Mucosa of rectum (tissue), 2 donors: ENCODE data around the gene MED16.

Source experiments
- H3K27ac ChIP-seq, 2 donors: one replicate each; pipeline ENCODE4 v1.7.0; 2013; ENCODE audit warnings: inconsistent platforms in 2 of 2, low read depth in 2 of 2, low read length in 2 of 2
- H3K27me3 ChIP-seq, 2 donors: one replicate each; pipeline ENCODE4 v1.7.0; 2013; ENCODE audit warnings: low read length in 2 of 2; ENCODE audit not compliant: control insufficient read depth in 2 of 2, insufficient read depth in 2 of 2
- H3K36me3 ChIP-seq, 2 donors: one replicate each; pipeline ENCODE4 v1.7.0; 2013; ENCODE audit warnings: low read length in 2 of 2; ENCODE audit not compliant: control insufficient read depth in 2 of 2, insufficient read depth in 2 of 2
- H3K4me1 ChIP-seq, 2 donors: one replicate each; pipeline ENCODE4 v1.7.0; 2013; ENCODE audit warnings: low read length in 2 of 2, mild to moderate bottlenecking in 1 of 2; ENCODE audit not compliant: control insufficient read depth in 2 of 2, insufficient read depth in 2 of 2
- H3K4me3 ChIP-seq, 2 donors: one replicate each; pipeline ENCODE4 v1.7.0; 2013; ENCODE audit warnings: low read length in 2 of 2
- H3K9ac ChIP-seq, 2 donors: one replicate each; pipeline ENCODE4 v1.7.0; 2013; ENCODE audit warnings: low read length in 2 of 2, low read depth in 1 of 2, mild to moderate bottlenecking in 1 of 2
- H3K9me3 ChIP-seq, 2 donors: one replicate each; pipeline ENCODE4 v1.7.0; 2013; ENCODE audit warnings: low read length in 2 of 2; ENCODE audit not compliant: control insufficient read depth in 2 of 2
- donor health status: healthy.
- donor health status: Normal muscosa, but diverticular disease.

Gene MED16

DNA sequence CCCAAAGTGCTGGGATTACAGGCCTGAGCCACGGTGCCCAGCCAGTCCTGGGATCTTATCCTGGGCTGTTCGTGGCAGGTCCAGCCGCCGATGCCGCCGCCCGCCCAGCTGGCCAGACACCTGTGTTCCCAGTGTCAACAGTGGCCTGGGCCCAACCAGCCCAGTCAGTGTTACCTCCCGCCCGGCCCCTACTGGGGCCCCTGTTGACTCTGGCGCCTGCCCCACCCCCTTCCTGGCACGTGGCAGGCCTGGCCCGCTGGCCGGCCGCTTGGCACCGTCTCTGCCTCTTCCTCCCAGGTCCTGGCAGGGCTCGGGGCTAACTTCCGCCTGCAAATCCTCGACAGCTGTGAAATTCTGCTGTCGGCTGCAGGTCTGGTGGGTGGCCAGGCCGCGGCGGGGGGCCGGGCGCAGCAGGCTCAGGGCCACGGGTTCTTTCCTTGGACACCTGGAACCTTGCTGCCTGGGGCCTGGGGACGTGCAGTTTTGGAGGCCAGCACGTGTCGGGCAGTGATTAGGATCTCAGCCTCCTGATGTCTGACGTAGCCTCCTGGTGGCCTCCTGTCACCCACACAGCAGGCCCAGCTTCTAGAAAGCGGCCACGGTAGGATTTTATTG is 42.0 kb upstream of the MED16 start:
- peaks cover 17 to 24% of the 10 kb centered on the region in 2 donors for H3K4me1 ChIP-seq
- H3K9ac ChIP-seq = peak overlapping the region in 1 of 2 donors; percentile 63
- no peaks in the 10 kb centered on the region for H3K36me3 ChIP-seq
- H3K27ac ChIP-seq = peak overlapping the region; percentile 73 to 76
- no peaks in the 10 kb centered on the region for H3K9me3 ChIP-seq
- H3K4me3 ChIP-seq = peak overlapping the region in 1 of 2 donors; percentile 26
- H3K27me3 ChIP-seq = no peaks in the 10 kb centered on the region

GRCh38 chr19:934197-934840 is 41.3 kb upstream of the MED16 start:
- Histone ChIP-seq H3K4me3 (no peak overlapping the region), H3K9ac (peak overlapping the region in 1 of 2 donors; percentile 63), H3K27me3 (no peaks in the 10 kb centered on the region), H3K36me3 (no peaks in the 10 kb centered on the region), H3K27ac (peak overlapping the region; percentile 73 to 76), H3K4me1 (peaks cover 17 to 24% of the 10 kb centered on the region in 2 donors), H3K9me3 (no peaks in the 10 kb centered on the region)

- Histone ChIP-seq H3K27ac (peak overlapping the region; percentile 28 to 48), H3K36me3 (no peaks in the 10 kb centered on the region), H3K4me3 (no peak overlapping the region), H3K9ac (no peak overlapping the region), H3K4me1 (peaks cover 17 to 24% of the 10 kb centered on the region in 2 donors), H3K27me3 (no peaks in the 10 kb centered on the region), H3K9me3 (no peaks in the 10 kb centered on the region)
Measured at GRCh38 chr19:933553-933882, 40.5 kb upstream of the MED16 start.

GRCh38 chr19:932648-933552 is 39.9 kb upstream of the MED16 start:
- no peak overlapping the region for H3K4me3 ChIP-seq
- H3K27ac ChIP-seq = peak overlapping the region; percentile 28 to 48
- no peaks in the 10 kb centered on the region for H3K9me3 ChIP-seq
- H3K27me3 ChIP-seq = no peaks in the 10 kb centered on the region
- H3K9ac ChIP-seq = no peak overlapping the region
- peaks cover 17 to 24% of the 10 kb centered on the region in 2 donors for H3K4me1 ChIP-seq
- no peaks in the 10 kb centered on the region for H3K36me3 ChIP-seq

DNA sequence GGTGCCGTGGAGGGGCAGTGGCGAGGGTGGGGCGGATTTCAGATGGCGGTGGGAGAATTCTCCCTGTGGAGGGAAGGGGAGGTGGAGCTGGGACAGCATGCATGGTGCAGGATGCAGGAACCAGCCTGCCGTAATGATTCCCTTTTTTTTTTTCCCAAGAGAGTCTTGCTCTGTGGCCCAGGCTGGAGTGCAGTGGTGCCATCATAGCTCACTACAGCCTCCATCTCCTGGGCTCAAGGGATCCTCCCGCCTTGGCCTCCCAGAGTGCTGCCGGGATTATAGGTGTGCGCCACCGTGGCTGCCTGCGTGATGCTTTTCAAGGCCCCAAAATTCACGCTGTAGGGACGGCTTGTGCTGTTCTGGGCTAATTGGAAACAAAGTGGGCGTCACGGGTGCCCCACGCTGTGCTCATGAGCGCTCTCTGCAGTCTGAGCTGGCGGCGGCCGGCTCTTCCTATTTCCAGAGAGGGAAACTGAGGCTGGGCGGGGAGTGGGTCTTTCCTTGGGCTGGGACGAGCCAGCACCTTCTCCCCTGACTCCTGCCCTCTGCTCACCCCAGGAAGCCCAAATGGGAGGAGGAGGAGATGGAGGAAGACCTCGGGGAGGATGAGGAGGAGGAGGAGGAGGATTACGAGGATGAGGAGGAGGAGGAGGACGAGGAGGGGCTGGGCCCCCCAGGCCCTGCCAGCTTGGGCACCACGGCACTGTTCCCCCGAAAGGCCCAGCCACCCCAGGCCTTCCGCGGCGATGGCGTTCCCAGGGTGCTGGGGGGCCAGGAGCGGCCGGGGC is 39.1 kb upstream of the MED16 start:
- Histone ChIP-seq H3K27me3 (no peaks in the 10 kb centered on the region), H3K4me3 (no peak overlapping the region), H3K9me3 (no peaks in the 10 kb centered on the region), H3K4me1 (peaks cover 17 to 27% of the 10 kb centered on the region in 2 donors), H3K27ac (no peak overlapping the region), H3K9ac (no peak overlapping the region), H3K36me3 (no peaks in the 10 kb centered on the region)

- Histone ChIP-seq H3K9ac (no peak overlapping the region), H3K9me3 (no peaks in the 10 kb centered on the region), H3K27ac (no peak overlapping the region), H3K27me3 (no peaks in the 10 kb centered on the region), H3K4me3 (no peak overlapping the region), H3K4me1 (peaks cover 14 to 24% of the 10 kb centered on the region in 2 donors), H3K36me3 (no peaks in the 10 kb centered on the region)
Measured at GRCh38 chr19:929891-930258, 36.9 kb upstream of the MED16 start.

- Histone ChIP-seq H3K9ac (no peak overlapping the region), H3K4me3 (no peak overlapping the region), H3K27ac (no peak overlapping the region), H3K4me1 (peaks cover 13 to 22% of the 10 kb centered on the region in 2 donors), H3K36me3 (no peaks in the 10 kb centered on the region), H3K9me3 (no peaks in the 10 kb centered on the region), H3K27me3 (no peaks in the 10 kb centered on the region)
Measured at GRCh38 chr19:929203-929890, 36.4 kb upstream of the MED16 start.

GRCh38 chr19:928471-929202 is 35.6 kb upstream of the MED16 start:
- no peaks in the 10 kb centered on the region for H3K36me3 ChIP-seq
- H3K4me3 ChIP-seq = no peak overlapping the region
- H3K27me3 ChIP-seq = no peaks in the 10 kb centered on the region
- peak overlapping the region in 1 of 2 donors; percentile 4 for H3K27ac ChIP-seq
- H3K9ac ChIP-seq = no peak overlapping the region
- H3K9me3 ChIP-seq = no peaks in the 10 kb centered on the region
- peaks cover 10 to 16% of the 10 kb centered on the region in 2 donors for H3K4me1 ChIP-seq
